GM12878 (cell line): ENCODE measurements around the gene VPS39. TPM values are rescaled to one million over a fixed set of nuclear protein-coding genes. Genes with fewer than 3 reads are reported as not detected.

ENCODE experiments used
- ATAC-seq: fragments of 200-7000 bp; cut with Tn5 transposase; 3 replicates; pipeline ENCODE4 v1.9.1; 2020; ENCODE audit warnings: mild to moderate bottlenecking, moderate library complexity
- BruUV-seq: library from RNA; stranded (reverse); fragments of 400-500 nt; replicated peaks from 2 replicates; lab custom pipeline; 2021; lab: Mats Ljungman, UMichigan
- CTCF ChIA-PET: fragments of 300-600 bp; sonication (Branson Sonifier 250); formaldehyde crosslinking; extraction: SDS; loops from one replicate; lab custom pipeline; 2021; ENCODE audit warnings: inconsistent platforms; lab: Yijun Ruan, JAX
- POLR2A ChIA-PET: fragments of 350-600 bp; formaldehyde crosslinking; extraction: SDS; loops from one replicate; lab custom pipeline; 2021; ENCODE audit warnings: inconsistent platforms; lab: Charles Lee
- RAD21 ChIA-PET: fragments of 300-600 bp; sonication (Branson Sonifier 250); formaldehyde crosslinking; loops from one replicate; lab custom pipeline; 2023; ENCODE audit warnings: antibody characterized with exemption; ENCODE audit not compliant: unreplicated experiment; lab: Charles Lee
- SMC1A ChIA-PET: fragments of 300-600 bp; sonication (Branson Sonifier 250); formaldehyde crosslinking; loops from one replicate; lab custom pipeline; 2023; ENCODE audit not compliant: unreplicated experiment, uncharacterized antibody; lab: Charles Lee
- DNase-seq: peaks from one replicate; pipeline ENCODE4 v3.0.0-alpha.2; 2011; ENCODE audit warnings: low read depth, low spot score
- FAIRE-seq: peaks from 3 replicates; lab custom pipeline; 2011; peaks lifted over from hg19 to GRCh38; lab: Jason Lieb, UNC
- H2AFZ ChIP-seq: 2 replicates; pipeline ENCODE4 v1.6.0; 2011; ENCODE audit warnings: low read depth, low read length, control low read depth; ENCODE audit not compliant: control insufficient read depth
- H3K27ac ChIP-seq: 2 replicates; pipeline ENCODE4 v1.5.1; 2011; ENCODE audit warnings: control low read depth; ENCODE audit not compliant: control insufficient read depth, insufficient read depth
- H3K27me3 ChIP-seq, 2 experiments: replicated peaks in 1 of 2; 2 replicates each; pipeline versions ENCODE4 v1.6.0 to v1.6.1; 2011; ENCODE audit warnings: low read length in 1 of 2; ENCODE audit not compliant: control insufficient read depth in 2 of 2, insufficient read depth in 2 of 2
- H3K36me3 ChIP-seq, 2 experiments: 2 replicates each; pipeline ENCODE4 v1.5.1; 2011; ENCODE audit warnings: low read length in 1 of 2; ENCODE audit not compliant: control insufficient read depth in 2 of 2, insufficient read depth in 2 of 2
- H3K4me1 ChIP-seq: 2 replicates; pipeline ENCODE4 v1.6.1; 2011; ENCODE audit warnings: mild to moderate bottlenecking, low read length, moderate library complexity, mixed read lengths; ENCODE audit not compliant: control insufficient read depth, insufficient read depth
- H3K4me2 ChIP-seq: 2 replicates; pipeline ENCODE4 v1.6.0; 2011; ENCODE audit warnings: control low read depth; ENCODE audit not compliant: control insufficient read depth, insufficient read depth
- H3K4me3 ChIP-seq: fragments of 200-600 bp; sonication (generic); 2 replicates; pipeline ENCODE4 v1.5.1; 2016
- H3K79me2 ChIP-seq: 2 replicates; pipeline ENCODE4 v1.6.0; 2011; ENCODE audit warnings: low read length; ENCODE audit not compliant: control insufficient read depth, insufficient read depth
- H3K9ac ChIP-seq: 2 replicates; pipeline ENCODE4 v1.8.0; 2011; ENCODE audit warnings: low read length, control low read depth, mixed read lengths; ENCODE audit not compliant: control insufficient read depth, insufficient read depth
- H3K9me3 ChIP-seq: replicated peaks from 3 replicates; pipeline ENCODE4 v1.5.1; 2011; ENCODE audit warnings: mild to moderate bottlenecking, low read length; ENCODE audit not compliant: control insufficient read depth, insufficient read depth
- H4K20me1 ChIP-seq: 2 replicates; pipeline ENCODE4 v1.6.0; 2011; ENCODE audit not compliant: control insufficient read depth, insufficient read depth
- ATF7 ChIP-seq: fragments of 450-650 bp; IDR thresholded peaks from 2 replicates; pipeline ENCODE4 v1.6.1; 2016; ENCODE audit warnings: low read depth, mild to moderate bottlenecking
- BMI1 ChIP-seq: fragments of 450-650 bp; IDR thresholded peaks from 2 replicates; pipeline ENCODE4 v1.6.1; 2016; ENCODE audit warnings: mild to moderate bottlenecking, moderate library complexity, borderline replicate concordance
- CREM ChIP-seq: IDR thresholded peaks from 2 replicates; pipeline ENCODE4 v1.6.1; 2014; ENCODE audit warnings: antibody characterized with exemption, low read depth
- EED ChIP-seq: sonication (generic); IDR thresholded peaks from 2 replicates; pipeline ENCODE4 v1.6.1; 2016; ENCODE audit warnings: antibody characterized with exemption, low read depth
- EP300 ChIP-seq, 2 experiments: fragments of 150-350 bp in 1 of 2; IDR thresholded peaks; 2 replicates each; pipeline ENCODE4 v1.6.1; 2011 to 2012; ENCODE audit warnings: low read depth in 2 of 2, low read length in 2 of 2, borderline replicate concordance in 1 of 2, improper control_type of control experiment in 1 of 2, inconsistent platforms in 1 of 2; ENCODE audit not compliant: control insufficient read depth in 1 of 2
- FOXK2 ChIP-seq: fragments of 450-650 bp; IDR thresholded peaks from 2 replicates; pipeline ENCODE4 v1.6.1; 2017; ENCODE audit warnings: mild to moderate bottlenecking, moderate library complexity
- HDAC6 ChIP-seq: fragments of 200-600 bp; sonication (generic); IDR thresholded peaks from one replicate; pipeline ENCODE4 v1.8.0; 2017; ENCODE audit warnings: antibody characterized with exemption; ENCODE audit not compliant: unreplicated experiment
- IKZF1 ChIP-seq: fragments of 450-650 bp; conservative IDR thresholded peaks from 2 replicates; pipeline ENCODE4 v1.6.1; 2017; ENCODE audit warnings: antibody characterized with exemption, mild to moderate bottlenecking
- IKZF2 ChIP-seq, 2 experiments: fragments of 450-650 bp; IDR thresholded peaks; 2 replicates each; pipeline ENCODE4 v1.6.1; 2017; ENCODE audit warnings: mild to moderate bottlenecking in 2 of 2, moderate library complexity in 2 of 2
- IRF4 ChIP-seq: IDR thresholded peaks from 2 replicates; pipeline ENCODE4 v1.6.1; 2011; ENCODE audit warnings: low read depth, low read length
- JUNB ChIP-seq: IDR thresholded peaks from 2 replicates; pipeline ENCODE4 v1.6.1; 2016; ENCODE audit warnings: antibody characterized with exemption, mild to moderate bottlenecking
- MTA2 ChIP-seq: fragments of 450-650 bp; IDR thresholded peaks from 2 replicates; pipeline ENCODE4 v1.6.1; 2016; ENCODE audit warnings: low read depth, mild to moderate bottlenecking, moderate library complexity
- NR2C2 ChIP-seq: IDR thresholded peaks from 2 replicates; pipeline ENCODE4 v1.6.1; 2011; ENCODE audit warnings: borderline replicate concordance, low read depth; ENCODE audit not compliant: control insufficient read depth, insufficient read length
- RELB ChIP-seq: fragments of 450-650 bp; IDR thresholded peaks from 2 replicates; pipeline ENCODE4 v1.6.1; 2017; ENCODE audit warnings: low read depth, mild to moderate bottlenecking, moderate library complexity
- SPI1 ChIP-seq: IDR thresholded peaks from 2 replicates; pipeline ENCODE4 v1.6.1; 2011; ENCODE audit warnings: low read depth, mild to moderate bottlenecking, low read length, moderate library complexity, borderline replicate concordance; ENCODE audit not compliant: insufficient read depth
- STAT3 ChIP-seq: IDR thresholded peaks from 2 replicates; pipeline ENCODE4 v1.6.1; 2011; ENCODE audit warnings: low read depth, low read length, improper control_type of control experiment
- ZNF207 ChIP-seq: fragments of 450-650 bp; IDR thresholded peaks from 2 replicates; pipeline ENCODE4 v1.6.1; 2014; ENCODE audit warnings: antibody characterized with exemption, mild to moderate bottlenecking, borderline replicate concordance
- WGBS: methylation state at CpG from one replicate; pipeline ENCODE4 v1.1.6; 2016; ENCODE audit warnings: low lambda C conversion rate; ENCODE audit not compliant: insufficient replicate concordance, insufficient coverage; ENCODE audit errors: missing lambda C conversion rate; 5-methylcytosine and 5-hydroxymethylcytosine counted together
- in situ Hi-C: fragments of 300-500 bp; cut with MboI; formaldehyde crosslinking; loops from 9 replicates; pipeline ENCODE4 v1.14.3; 2018; ENCODE audit warnings: mixed read lengths
- intact Hi-C: fragments of 100-400 bp; cut with micrococcal nuclease; formaldehyde crosslinking; loops from one replicate; pipeline ENCODE4 v1.14.2; 2022; ENCODE audit not compliant: unreplicated experiment
- polyA plus RNA-seq, 11 experiments: library from polyadenylated mRNA; depleted of rRNA in 4 of 11; unstranded in 6 of 11; stranded (reverse) in 5 of 11; fragments of >200 nt; fragmentation: Nextera tagmentation in 4 of 11; fragmentation: Illumina TruSeq in 1 of 11; extraction: Ambion mirVana in 4 of 11; extraction: Trizol in 1 of 11; gene quantifications; 1 replicate in 1 of 11; 2 replicates in 10 of 11; pipeline versions ENCODE4 v1.2.1 to v1.2.3, GENCODE V29; 2011 to 2016; ENCODE audit warnings: inconsistent platforms in 2 of 11, missing spikeins in 2 of 11, low read depth in 1 of 11
- total RNA-seq, 4 experiments: library from RNA; depleted of rRNA in 3 of 4; stranded (reverse); fragments of >200 nt in 3 of 4; fragmentation: Illumina TruSeq in 1 of 4; extraction: Trizol in 1 of 4; gene quantifications; 2 replicates each; pipeline versions ENCODE4 v1.2.1 to v1.2.3, GENCODE V29; 2013 to 2021
- TF ChIP-seq, protein P1 (sequence below): fragments of 450-650 bp; conservative IDR thresholded peaks from 2 replicates; pipeline ENCODE4 v1.6.1; 2017; ENCODE audit warnings: mild to moderate bottlenecking, moderate library complexity

The VPS39 gene
- total and polyA plus RNA-seq, 10 of the 15 experiments (the other 5 are each of a cell fraction or from before 2014, with no cell fraction given): 4.9 to 50.0 (median 36.2) TPM

DNA sequence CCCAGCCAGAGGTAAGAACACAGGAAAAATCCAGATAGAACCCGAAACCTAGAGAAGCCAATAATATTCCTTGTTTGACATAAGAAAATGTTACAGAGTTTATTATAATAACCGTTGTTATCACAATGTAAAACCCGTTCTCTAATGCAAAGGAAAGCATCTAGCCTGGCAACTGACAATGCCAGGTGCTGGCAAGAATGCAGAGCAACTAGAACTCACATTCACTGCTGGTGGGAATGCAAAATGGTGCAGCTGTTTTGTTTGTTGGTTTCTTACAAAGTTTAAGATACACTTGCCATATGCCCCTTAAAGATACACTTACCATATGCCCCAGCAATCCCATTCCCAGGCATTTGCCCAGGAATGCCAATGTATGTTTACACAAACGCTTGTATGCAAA lies 23.4 kb downstream of the VPS39 start (continued):
- TF ChIP-seq BMI1: no peak
- no peak for TF ChIP-seq HDAC6
- no peak for TF ChIP-seq ZNF207
- TF ChIP-seq FOXK2: no peak
- TF ChIP-seq, protein P1, sequence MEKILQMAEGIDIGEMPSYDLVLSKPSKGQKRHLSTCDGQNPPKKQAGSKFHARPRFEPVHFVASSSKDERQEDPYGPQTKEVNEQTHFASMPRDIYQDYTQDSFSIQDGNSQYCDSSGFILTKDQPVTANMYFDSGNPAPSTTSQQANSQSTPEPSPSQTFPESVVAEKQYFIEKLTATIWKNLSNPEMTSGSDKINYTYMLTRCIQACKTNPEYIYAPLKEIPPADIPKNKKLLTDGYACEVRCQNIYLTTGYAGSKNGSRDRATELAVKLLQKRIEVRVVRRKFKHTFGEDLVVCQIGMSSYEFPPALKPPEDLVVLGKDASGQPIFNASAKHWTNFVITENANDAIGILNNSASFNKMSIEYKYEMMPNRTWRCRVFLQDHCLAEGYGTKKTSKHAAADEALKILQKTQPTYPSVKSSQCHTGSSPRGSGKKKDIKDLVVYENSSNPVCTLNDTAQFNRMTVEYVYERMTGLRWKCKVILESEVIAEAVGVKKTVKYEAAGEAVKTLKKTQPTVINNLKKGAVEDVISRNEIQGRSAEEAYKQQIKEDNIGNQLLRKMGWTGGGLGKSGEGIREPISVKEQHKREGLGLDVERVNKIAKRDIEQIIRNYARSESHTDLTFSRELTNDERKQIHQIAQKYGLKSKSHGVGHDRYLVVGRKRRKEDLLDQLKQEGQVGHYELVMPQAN: no peak
- TF ChIP-seq STAT3: no peak
- TF ChIP-seq MTA2: no peak
- TF ChIP-seq EP300 (IDR thresholded peaks at IDR 0.05; ENCODE audit: borderline replicate concordance in 1 of 2, control insufficient read depth in 1 of 2, low read depth in 2 of 2, low read length in 2 of 2): no peak

- H3K27me3 ChIP-seq: no peaks in the 10 kb centered on the region
- CTCF ChIA-PET: interaction anchor here (0.9 kb wide), 2 partner anchors 9 to 92 kb away, joined by 3 read pairs; no protein-coding TSS in a partner anchor
- H3K9me3 ChIP-seq: no peaks in the 10 kb centered on the region
- POLR2A ChIA-PET: no interaction called here
- TF ChIP-seq IKZF2 (IDR thresholded peaks at IDR 0.05) (peak; percentile 47 to 58; a peak in 2 of 4 replicates), EP300 (IDR thresholded peaks at IDR 0.05; ENCODE audit: borderline replicate concordance in 1 of 2, control insufficient read depth in 1 of 2, low read depth in 2 of 2, low read length in 2 of 2) (no peak), NR2C2 (no peak), IRF4 (peak; percentile 72; the same call in 1 of the 2 replicates), EED (peak; percentile 50; the same call in 1 of the 2 replicates), RELB (0 out of 2 replicates have a peak, but pooled peaks have one; percentile 26), IKZF1 (peak; percentile 31; the same call in 1 of the 2 replicates), MTA2 (peak; percentile 20; the same call in 1 of the 2 replicates), ATF7 (peak; percentile 75), JUNB (no peak), SPI1 (peak; percentile 94), CREM (0 out of 2 replicates have a peak, but pooled peaks have one; percentile 9)
- peak; percentile 66 for ATAC-seq
- no peaks in the 10 kb centered on the region for H4K20me1 ChIP-seq
- peaks cover 5% of the 10 kb centered on the region for H3K4me1 ChIP-seq
- H3K36me3 ChIP-seq: peaks cover 4 to 36% of the 10 kb centered on the region in 2 experiments
- no peak overlapping the region for H3K9ac ChIP-seq
- RAD21 ChIA-PET: no interaction called here
- no peak overlapping the region for H3K27ac ChIP-seq
- SMC1A ChIA-PET: interaction anchor here (1.5 kb wide), 1 partner anchor 9 kb away, joined by 4 read pairs; no protein-coding TSS in a partner anchor
- no peak overlapping the region for H2AFZ ChIP-seq
- no TSS peak for BruUV-seq
- no peaks in the 10 kb centered on the region for H3K79me2 ChIP-seq
- no peak for DNase-seq
- 85% methylated on average over 5 of the region's 5 CpGs for WGBS
- intact Hi-C loops (no loop called here), in situ Hi-C loops (no loop called here)
- no peak overlapping the region for H3K4me3 ChIP-seq
- FAIRE-seq: no peak
- H3K4me2 ChIP-seq: no peak overlapping the region
Observed at GRCh38 chr15:42184296-42184695, 23.8 kb downstream of the VPS39 start.
